Smooth muscle cell (in vitro differentiated cells): ENCODE results near the gene E2F8. TPM values are rescaled to one million over a fixed set of nuclear protein-coding genes. Genes with fewer than 3 reads are reported as not detected.

Experiments
- DNase-seq: peaks from one replicate; lab custom pipeline; 2025; ENCODE audit not compliant: unreplicated experiment; lab: John Stamatoyannopoulos, UW
- H2AFZ ChIP-seq: fragments of 200-600 bp; sonication (generic); 2 replicates; pipeline ENCODE4 v1.6.0; 2016; ENCODE audit warnings: antibody characterized with exemption, low read depth, mild to moderate bottlenecking
- H3F3A ChIP-seq: fragments of 200-600 bp; sonication (generic); 2 replicates; pipeline ENCODE4 v1.6.0; 2017; ENCODE audit warnings: antibody characterized with exemption, low read depth
- H3K27ac ChIP-seq: fragments of 200-600 bp; sonication (generic); 2 replicates; pipeline ENCODE4 v1.5.1; 2016; ENCODE audit warnings: low read depth, mild to moderate bottlenecking
- H3K27me3 ChIP-seq: fragments of 200-600 bp; sonication (generic); 2 replicates; pipeline ENCODE4 v1.6.1; 2016; ENCODE audit warnings: low read depth, mild to moderate bottlenecking
- H3K36me3 ChIP-seq: fragments of 200-600 bp; sonication (generic); 2 replicates; pipeline ENCODE4 v1.5.1; 2016; ENCODE audit warnings: low read depth
- H3K4me1 ChIP-seq: fragments of 200-600 bp; sonication (generic); 2 replicates; pipeline ENCODE4 v1.5.1; 2016; ENCODE audit warnings: low read depth
- H3K4me2 ChIP-seq: fragments of 200-600 bp; sonication (generic); 2 replicates; pipeline ENCODE4 v1.6.0; 2016; ENCODE audit warnings: mild to moderate bottlenecking
- H3K4me3 ChIP-seq: fragments of 200-600 bp; sonication (generic); 2 replicates; pipeline ENCODE4 v1.5.1; 2016; ENCODE audit warnings: mild to moderate bottlenecking
- H3K79me2 ChIP-seq: fragments of 200-600 bp; sonication (generic); 2 replicates; pipeline ENCODE4 v1.6.0; 2016; ENCODE audit warnings: low read depth, mild to moderate bottlenecking
- H3K9ac ChIP-seq: fragments of 200-600 bp; sonication (generic); 2 replicates; pipeline ENCODE4 v1.6.0; 2016; ENCODE audit warnings: low read depth
- H3K9me3 ChIP-seq: fragments of 200-600 bp; sonication (generic); replicated peaks from 2 replicates; pipeline ENCODE4 v1.5.1; 2016; ENCODE audit warnings: low read depth
- H4K20me1 ChIP-seq: fragments of 200-600 bp; sonication (generic); 2 replicates; pipeline ENCODE4 v1.6.0; 2016; ENCODE audit warnings: low read depth
- CTCF ChIP-seq: fragments of 200-600 bp; sonication (generic); IDR thresholded peaks from 2 replicates; pipeline ENCODE4 v1.5.1; 2017; ENCODE audit warnings: borderline replicate concordance, mild to moderate bottlenecking, antibody characterized with exemption; ENCODE audit not compliant: insufficient read depth, poor library complexity, severe bottlenecking
- WGBS: methylation state at CpG from one replicate; pipeline ENCODE4 v1.1.7; 2016; ENCODE audit warnings: low lambda C conversion rate; 5-methylcytosine and 5-hydroxymethylcytosine counted together
- polyA plus RNA-seq: library from polyadenylated mRNA; unstranded; fragments of >200 nt; fragmentation: Nextera tagmentation; extraction: Ambion mirVana; gene quantifications from 2 replicates; pipeline ENCODE4 v1.2.1, GENCODE V29; 2016
- total RNA-seq: library from RNA; depleted of rRNA; stranded (reverse); fragments of >200 nt; gene quantifications from 2 replicates; pipeline ENCODE4 v1.2.3, GENCODE V29; 2014

Gene E2F8
- total and polyA plus RNA-seq, 2 experiments from 2014 or later, result 1.5 to 1.6 TPM

GRCh38 chr11:19244084-19244483 lies 3.3 kb upstream of the E2F8 start:
- H4K20me1 ChIP-seq, result no peaks in the 10 kb centered on the region
- DNase-seq, result no peak
- no peak overlapping the region for H3K9ac ChIP-seq
- TF ChIP-seq CTCF, result no peak
- WGBS, result 74% methylated on average over 6 of the region's 6 CpGs
- no peak overlapping the region for H3K4me3 ChIP-seq
- H3K27ac ChIP-seq, result no peak overlapping the region
- H3K27me3 ChIP-seq, result peaks cover 29% of the 10 kb centered on the region
- no peak overlapping the region for H3K4me2 ChIP-seq
- no peaks in the 10 kb centered on the region for H3K9me3 ChIP-seq
- H2AFZ ChIP-seq, result no peak overlapping the region
- peaks cover 4% of the 10 kb centered on the region for H3F3A ChIP-seq
- H3K79me2 ChIP-seq, result no peaks in the 10 kb centered on the region
- H3K36me3 ChIP-seq, result no peaks in the 10 kb centered on the region
- H3K4me1 ChIP-seq, result peaks cover 19% of the 10 kb centered on the region

GRCh38 chr11:19243613-19244012 lies 2.9 kb upstream of the E2F8 start:
- Histone ChIP-seq H3K4me3 (no peak overlapping the region), H3K4me2 (no peak overlapping the region), H3K79me2 (no peaks in the 10 kb centered on the region), H2AFZ (no peak overlapping the region), H3K27me3 (peaks cover 29% of the 10 kb centered on the region), H3K27ac (no peak overlapping the region), H3F3A (peaks cover 4% of the 10 kb centered on the region), H3K4me1 (peaks cover 19% of the 10 kb centered on the region), H3K36me3 (no peaks in the 10 kb centered on the region), H3K9ac (no peak overlapping the region), H4K20me1 (no peaks in the 10 kb centered on the region), H3K9me3 (no peaks in the 10 kb centered on the region)
- DNase-seq, result no peak
- no peak for TF ChIP-seq CTCF

- no peak for TF ChIP-seq CTCF
- H3K9me3 ChIP-seq, result no peaks in the 10 kb centered on the region
- H3K36me3 ChIP-seq, result no peaks in the 10 kb centered on the region
- H4K20me1 ChIP-seq, result no peaks in the 10 kb centered on the region
- H3K79me2 ChIP-seq, result no peaks in the 10 kb centered on the region
- WGBS, result 71% methylated on average over 5 of the region's 5 CpGs
- peaks cover 19% of the 10 kb centered on the region for H3K4me1 ChIP-seq
- no peak overlapping the region for H2AFZ ChIP-seq
- H3K4me2 ChIP-seq, result no peak overlapping the region
- peaks cover 29% of the 10 kb centered on the region for H3K27me3 ChIP-seq
- DNase-seq, result no peak
- H3K9ac ChIP-seq, result no peak overlapping the region
- H3K27ac ChIP-seq, result no peak overlapping the region
- H3F3A ChIP-seq, result peaks cover 4% of the 10 kb centered on the region
- H3K4me3 ChIP-seq, result no peak overlapping the region
Observed at GRCh38 chr11:19243143-19243542, 2.4 kb upstream of the E2F8 start.

- Histone ChIP-seq H4K20me1 (no peaks in the 10 kb centered on the region), H2AFZ (peak overlapping the region; percentile 45), H3K4me3 (peak overlapping the region; percentile 75), H3K27ac (no peak overlapping the region), H3K79me2 (no peaks in the 10 kb centered on the region), H3K9me3 (no peaks in the 10 kb centered on the region), H3F3A (peaks cover 4% of the 10 kb centered on the region), H3K4me2 (peak overlapping the region; percentile 100), H3K27me3 (peaks cover 29% of the 10 kb centered on the region), H3K36me3 (no peaks in the 10 kb centered on the region), H3K4me1 (peaks cover 19% of the 10 kb centered on the region), H3K9ac (no peak overlapping the region)
- 9% methylated on average over 55 of the region's 55 CpGs for WGBS
- TF ChIP-seq CTCF, result no peak
- DNase-seq, result no peak
Observed at GRCh38 chr11:19242179-19242932, 1.6 kb upstream of the E2F8 start.
